ENCODE results near the gene ATXN7. TPM values are rescaled to one million over a fixed set of nuclear protein-coding genes. Genes with fewer than 3 reads are reported as not detected.

Gene ATXN7
- total RNA-seq, 1 donor from 2014 or later, result 61.8 TPM

- no peak for DNase-seq (ENCODE audit: low spot score)
These were observed 156.2 kb downstream of the ATXN7 start for GRCh38 chr3:64019879-64020278.

- no peak for DNase-seq (ENCODE audit: low spot score)
These were observed 158.3 kb downstream of the ATXN7 start for GRCh38 chr3:64021922-64022321.

GRCh38 chr3:64022451-64023186 is 159.0 kb downstream of the ATXN7 start:
- DNase-seq (ENCODE audit: low spot score), result no peak

- peak; percentile 91 for DNase-seq (ENCODE audit: low spot score)
These were observed 159.7 kb downstream of the ATXN7 start, which contains the start of gene PSMD6 for GRCh38 chr3:64023187-64023860. Gene PSMD6 (minus strand): TSS chr3:64023494. CDS start chr3:64023419, 75 bp downstream.

GRCh38 chr3:64023861-64024223 is 160.2 kb downstream of the ATXN7 start:
- no peak for DNase-seq (ENCODE audit: low spot score)

GRCh38 chr3:64026346-64026745 is 162.7 kb downstream of the ATXN7 start:
- DNase-seq (ENCODE audit: low spot score), result no peak

GRCh38 chr3:64027658-64028057 is 164.0 kb downstream of the ATXN7 start:
- no peak for DNase-seq (ENCODE audit: low spot score)

- DNase-seq (ENCODE audit: low spot score), result no peak
These were observed 165.1 kb downstream of the ATXN7 start for GRCh38 chr3:64028754-64029153.

- no peak for DNase-seq (ENCODE audit: low spot score)
These were observed 165.6 kb downstream of the ATXN7 start for GRCh38 chr3:64029287-64029686.

- DNase-seq (ENCODE audit: low spot score), result peak; percentile 79
These were observed 167.1 kb downstream of the ATXN7 start for GRCh38 chr3:64030741-64031140.

- no peak for DNase-seq (ENCODE audit: low spot score)
These were observed 168.2 kb downstream of the ATXN7 start for GRCh38 chr3:64031540-64032508.

GRCh38 chr3:64033069-64033468 is 169.4 kb downstream of the ATXN7 start:
- DNase-seq (ENCODE audit: low spot score), result no peak

GRCh38 chr3:64037084-64037483 is 173.4 kb downstream of the ATXN7 start:
- DNase-seq (ENCODE audit: low spot score), result no peak

- DNase-seq (ENCODE audit: low spot score), result no peak
These were observed 174.6 kb downstream of the ATXN7 start for GRCh38 chr3:64038253-64038767.

- DNase-seq (ENCODE audit: low spot score), result no peak
These were observed 175.7 kb downstream of the ATXN7 start for GRCh38 chr3:64039332-64039731.

GRCh38 chr3:64039981-64040733 is 176.5 kb downstream of the ATXN7 start:
- DNase-seq (ENCODE audit: low spot score), result no peak

- DNase-seq (ENCODE audit: low spot score), result no peak
These were observed 179.3 kb downstream of the ATXN7 start for GRCh38 chr3:64042952-64043351.

- DNase-seq (ENCODE audit: low spot score), result no peak
These were observed 182.9 kb downstream of the ATXN7 start for GRCh38 chr3:64046592-64046991.

GRCh38 chr3:64046996-64047594 is 183.4 kb downstream of the ATXN7 start:
- no peak for DNase-seq (ENCODE audit: low spot score)

- no peak for DNase-seq (ENCODE audit: low spot score)
These were observed 184.1 kb downstream of the ATXN7 start for GRCh38 chr3:64047787-64048186.

- no peak for DNase-seq (ENCODE audit: low spot score)
These were observed 185.0 kb downstream of the ATXN7 start for GRCh38 chr3:64048631-64049061.

All from ureter (tissue), 1 donor.